Body of pancreas (tissue), 4 donors: Measurements from ENCODE around the gene GPRC5A.

Source experiments
- POLR2A ChIP-seq, 3 donors: fragments of 450-650 bp; IDR thresholded peaks; one replicate each; pipeline ENCODE4 v1.6.1; 2016; ENCODE audit warnings: antibody characterized with exemption in 3 of 3, mild to moderate bottlenecking in 2 of 3
- TF ChIP-seq, protein P1 (sequence below), 7 experiments: fragments of 450-650 bp in 4 of 7; fragments of 200-600 bp in 3 of 7; sonication (generic) in 3 of 7; IDR thresholded peaks; one replicate each; pipeline ENCODE4 v1.5.1; 2016 to 2019; ENCODE audit warnings: antibody characterized with exemption in 7 of 7

DNA sequence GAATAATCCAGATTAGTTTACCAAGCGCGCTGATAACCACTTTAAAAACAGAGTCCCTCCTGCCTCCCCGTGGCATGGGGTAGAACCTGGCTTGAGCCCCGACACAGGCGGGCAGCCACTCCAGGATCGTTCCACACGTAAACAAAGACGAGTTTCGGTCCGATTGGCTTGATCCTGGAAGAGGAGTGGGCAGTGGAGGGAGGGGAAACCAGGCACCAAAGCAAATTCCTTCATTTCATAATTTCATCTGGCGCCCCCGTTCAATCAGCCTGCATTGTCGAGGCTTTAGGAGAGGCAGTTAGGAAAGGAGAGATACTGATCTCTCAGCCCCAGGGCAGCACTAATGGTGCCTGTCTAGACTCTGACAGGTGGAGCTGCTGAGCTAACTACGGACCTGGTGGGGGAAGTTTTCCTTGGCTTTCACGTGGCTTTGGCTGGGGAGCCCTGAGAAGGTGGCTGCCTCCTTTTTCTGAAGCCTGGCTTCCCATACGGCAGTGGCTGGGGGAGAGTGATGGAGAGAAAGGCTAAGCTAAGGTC, 751 bp upstream of the GPRC5A start:
- TF ChIP-seq, protein P1, sequence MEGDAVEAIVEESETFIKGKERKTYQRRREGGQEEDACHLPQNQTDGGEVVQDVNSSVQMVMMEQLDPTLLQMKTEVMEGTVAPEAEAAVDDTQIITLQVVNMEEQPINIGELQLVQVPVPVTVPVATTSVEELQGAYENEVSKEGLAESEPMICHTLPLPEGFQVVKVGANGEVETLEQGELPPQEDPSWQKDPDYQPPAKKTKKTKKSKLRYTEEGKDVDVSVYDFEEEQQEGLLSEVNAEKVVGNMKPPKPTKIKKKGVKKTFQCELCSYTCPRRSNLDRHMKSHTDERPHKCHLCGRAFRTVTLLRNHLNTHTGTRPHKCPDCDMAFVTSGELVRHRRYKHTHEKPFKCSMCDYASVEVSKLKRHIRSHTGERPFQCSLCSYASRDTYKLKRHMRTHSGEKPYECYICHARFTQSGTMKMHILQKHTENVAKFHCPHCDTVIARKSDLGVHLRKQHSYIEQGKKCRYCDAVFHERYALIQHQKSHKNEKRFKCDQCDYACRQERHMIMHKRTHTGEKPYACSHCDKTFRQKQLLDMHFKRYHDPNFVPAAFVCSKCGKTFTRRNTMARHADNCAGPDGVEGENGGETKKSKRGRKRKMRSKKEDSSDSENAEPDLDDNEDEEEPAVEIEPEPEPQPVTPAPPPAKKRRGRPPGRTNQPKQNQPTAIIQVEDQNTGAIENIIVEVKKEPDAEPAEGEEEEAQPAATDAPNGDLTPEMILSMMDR (IDR thresholded peaks at IDR 0.05), result peak in 3 of 7 experiments; percentile 1 to 17 (median 13)
- no peak for TF ChIP-seq POLR2A (IDR thresholded peaks at IDR 0.05)
